ENCODE data around the gene LRRC7.
"Not testable (repeated sequence)": the region's sequence is repeated elsewhere in the genome, so short reads cannot be mapped to it uniquely, and the experiment has no call there.

Gene LRRC7

GRCh38 chr1:69987881-69988280, 420.2 kb downstream of the LRRC7 start:
- DNase-seq, result no peak

- no peak for DNase-seq
Measured at GRCh38 chr1:69991644-69992043, 423.9 kb downstream of the LRRC7 start.

- no peak for DNase-seq
Measured at GRCh38 chr1:69992594-69992993, 424.9 kb downstream of the LRRC7 start.

GRCh38 chr1:69993810-69994209, 426.1 kb downstream of the LRRC7 start:
- DNase-seq, result no peak

GRCh38 chr1:69994241-69994640, 426.5 kb downstream of the LRRC7 start:
- no peak for DNase-seq

- DNase-seq, result no peak
Measured at GRCh38 chr1:69998847-69999246, 431.1 kb downstream of the LRRC7 start.

- DNase-seq, result no peak
Measured at GRCh38 chr1:70003211-70003908, 435.6 kb downstream of the LRRC7 start.

GRCh38 chr1:70005386-70006034, 437.8 kb downstream of the LRRC7 start:
- no peak for DNase-seq

- DNase-seq, result no peak
Measured at GRCh38 chr1:70008660-70009059, 440.9 kb downstream of the LRRC7 start.

- no peak for DNase-seq
Measured at GRCh38 chr1:70017770-70018169, 450.0 kb downstream of the LRRC7 start.

- no peak for DNase-seq
Measured at GRCh38 chr1:70024272-70024671, 456.6 kb downstream of the LRRC7 start.

GRCh38 chr1:70025052-70025451, 457.3 kb downstream of the LRRC7 start:
- DNase-seq, result no peak

GRCh38 chr1:70025846-70026245, 458.1 kb downstream of the LRRC7 start:
- DNase-seq, result no peak

GRCh38 chr1:70033266-70033873, 465.6 kb downstream of the LRRC7 start:
- DNase-seq, result no peak

- DNase-seq, result no peak
Measured at GRCh38 chr1:70033936-70034335, 466.2 kb downstream of the LRRC7 start.

GRCh38 chr1:70034403-70034802, 466.7 kb downstream of the LRRC7 start:
- no peak for DNase-seq

- no peak for DNase-seq
Measured at GRCh38 chr1:70038025-70038424, 470.3 kb downstream of the LRRC7 start.

- DNase-seq, result no peak
Measured at GRCh38 chr1:70039485-70039884, 471.8 kb downstream of the LRRC7 start.

GRCh38 chr1:70041317-70042045, 473.8 kb downstream of the LRRC7 start:
- no peak for DNase-seq

GRCh38 chr1:70042090-70042731, 474.5 kb downstream of the LRRC7 start:
- DNase-seq, result no peak

GRCh38 chr1:70043804-70044203, 476.1 kb downstream of the LRRC7 start:
- DNase-seq, result no peak

GRCh38 chr1:70044832-70045231, 477.1 kb downstream of the LRRC7 start:
- no peak for DNase-seq

GRCh38 chr1:70045581-70045980, 477.9 kb downstream of the LRRC7 start:
- DNase-seq, result not testable (repeated sequence)

All from T-helper 9 cell (primary cell).